HUES64 (cell line): ENCODE data around the gene CFAP99.
A peak's percentile ranks its signal among the peaks of the same experiment; 100 is the strongest.

Experiments used
- H3K27ac ChIP-seq: 2 replicates; pipeline ENCODE4 v1.7.0; 2013; ENCODE audit warnings: low read depth, low read length, inconsistent platforms
- H3K27me3 ChIP-seq: 2 replicates; pipeline ENCODE4 v1.6.1; 2013; ENCODE audit warnings: mild to moderate bottlenecking, low read length; ENCODE audit not compliant: insufficient read depth
- H3K36me3 ChIP-seq: 2 replicates; pipeline ENCODE4 v1.6.1; 2013; ENCODE audit warnings: mild to moderate bottlenecking, low read length; ENCODE audit not compliant: insufficient read depth
- H3K4me1 ChIP-seq: 2 replicates; pipeline ENCODE4 v1.6.1; 2013; ENCODE audit warnings: mild to moderate bottlenecking, low read length, moderate library complexity; ENCODE audit not compliant: insufficient read depth
- H3K4me3 ChIP-seq: 2 replicates; pipeline ENCODE4 v1.5.1; 2013; ENCODE audit warnings: mild to moderate bottlenecking, low read length, moderate library complexity
- H3K9ac ChIP-seq: 2 replicates; pipeline ENCODE4 v1.6.1; 2013; ENCODE audit warnings: mild to moderate bottlenecking, low read depth, low read length
- H3K9me3 ChIP-seq: 2 replicates; pipeline ENCODE4 v1.6.1; 2013; ENCODE audit warnings: low read depth, low read length; ENCODE audit not compliant: insufficient read depth
- WGBS: fragments of 150-250, 120-280 bp; methylation state at CpG from one replicate; pipeline ENCODE4 v1.1.7; 2013; ENCODE audit warnings: missing lambda C conversion rate; 5-methylcytosine and 5-hydroxymethylcytosine counted together

Gene CFAP99

GRCh38 chr4:2412885-2413716 lies 5.7 kb upstream of the CFAP99 start:
- peaks cover 20% of the 10 kb centered on the region for H3K4me1 ChIP-seq
- H3K9me3 ChIP-seq = no peaks in the 10 kb centered on the region
- H3K27ac ChIP-seq = peak overlapping the region; percentile 84
- H3K4me3 ChIP-seq = peak overlapping the region; percentile 44
- H3K9ac ChIP-seq = peak overlapping the region; percentile 68
- peaks cover 56% of the 10 kb centered on the region for H3K27me3 ChIP-seq
- no peaks in the 10 kb centered on the region for H3K36me3 ChIP-seq
- WGBS = 7% methylated on average over 30 of the region's 30 CpGs

GRCh38 chr4:2413821-2414610 lies 4.7 kb upstream of the CFAP99 start:
- Histone ChIP-seq H3K27me3 (peaks cover 62% of the 10 kb centered on the region), H3K36me3 (no peaks in the 10 kb centered on the region), H3K9me3 (no peaks in the 10 kb centered on the region), H3K27ac (no peak overlapping the region; the same call in 1 of the 2 replicates), H3K9ac (peak overlapping the region; percentile 52; the same call in 1 of the 2 replicates), H3K4me3 (peak overlapping the region; percentile 44; the same call in 1 of the 2 replicates), H3K4me1 (peaks cover 20% of the 10 kb centered on the region)
- 72% methylated on average over 14 of the region's 14 CpGs for WGBS

GRCh38 chr4:2415213-2415612 lies 3.5 kb upstream of the CFAP99 start:
- 100% methylated on average over 3 of the region's 3 CpGs for WGBS
- Histone ChIP-seq H3K4me3 (no peak overlapping the region), H3K9ac (no peak overlapping the region), H3K27ac (no peak overlapping the region), H3K36me3 (no peaks in the 10 kb centered on the region), H3K4me1 (peaks cover 20% of the 10 kb centered on the region), H3K9me3 (no peaks in the 10 kb centered on the region), H3K27me3 (peaks cover 74% of the 10 kb centered on the region)

GRCh38 chr4:2415881-2416563 lies 2.7 kb upstream of the CFAP99 start:
- no peak overlapping the region for H3K27ac ChIP-seq
- 65% methylated on average over 17 of the region's 17 CpGs for WGBS
- peaks cover 78% of the 10 kb centered on the region for H3K27me3 ChIP-seq
- no peaks in the 10 kb centered on the region for H3K9me3 ChIP-seq
- peak overlapping the region; percentile 50 for H3K4me3 ChIP-seq
- peaks cover 20% of the 10 kb centered on the region for H3K4me1 ChIP-seq
- H3K9ac ChIP-seq = no peak overlapping the region
- no peaks in the 10 kb centered on the region for H3K36me3 ChIP-seq

- peak overlapping the region; percentile 50 for H3K4me3 ChIP-seq
- no peak overlapping the region for H3K27ac ChIP-seq
- no peaks in the 10 kb centered on the region for H3K36me3 ChIP-seq
- WGBS = 2% methylated on average over 55 of the region's 55 CpGs
- peaks cover 20% of the 10 kb centered on the region for H3K4me1 ChIP-seq
- H3K9ac ChIP-seq = no peak overlapping the region
- H3K9me3 ChIP-seq = no peaks in the 10 kb centered on the region
- peaks cover 84% of the 10 kb centered on the region for H3K27me3 ChIP-seq
These were observed 2.1 kb upstream of the CFAP99 start for GRCh38 chr4:2416564-2417225.

GRCh38 chr4:2417226-2417764 lies 1.5 kb upstream of the CFAP99 start:
- Histone ChIP-seq H3K9me3 (no peaks in the 10 kb centered on the region), H3K9ac (no peak overlapping the region), H3K4me1 (peaks cover 16% of the 10 kb centered on the region), H3K4me3 (peak overlapping the region; percentile 50), H3K27ac (no peak overlapping the region), H3K27me3 (peaks cover 86% of the 10 kb centered on the region), H3K36me3 (no peaks in the 10 kb centered on the region)
- under 1% methylated on average over 61 of the region's 61 CpGs for WGBS

GRCh38 chr4:2417765-2418649 lies 748 bp upstream of the CFAP99 start, which contains the start of gene ZFYVE28:
TSS of gene ZFYVE28 (minus strand) at chr4:2418645. CDS start at chr4:2418323, 322 bp downstream.
- H3K4me1 ChIP-seq = peaks cover 13% of the 10 kb centered on the region
- H3K27me3 ChIP-seq = peaks cover 88% of the 10 kb centered on the region
- H3K9ac ChIP-seq = no peak within 1 kb of the TSS; the same call in 1 of the 2 replicates

GRCh38 chr4:2419814-2420213 lies 1.1 kb downstream of the CFAP99 start:
- no peak overlapping the region for H3K4me3 ChIP-seq
- H3K9me3 ChIP-seq = no peaks in the 10 kb centered on the region
- peaks cover 74% of the 10 kb centered on the region for H3K27me3 ChIP-seq
- no peak overlapping the region for H3K27ac ChIP-seq
- H3K36me3 ChIP-seq = no peaks in the 10 kb centered on the region
- 74% methylated on average over 9 of the region's 9 CpGs for WGBS
- peaks cover 10% of the 10 kb centered on the region; the same call in 1 of the 2 replicates for H3K4me1 ChIP-seq
- no peak overlapping the region for H3K9ac ChIP-seq

More at GRCh38 chr4:2417765-2418649, 748 bp upstream of the CFAP99 start, which contains the start of gene ZFYVE28:
- Histone ChIP-seq H3K4me3 (peak within 1 kb of the TSS; percentile 54), H3K27ac (no peak within 1 kb of the TSS), H3K9me3 (no peaks in the 10 kb centered on the region), H3K36me3 (no peaks in the 10 kb centered on the region)
- WGBS = 1% methylated on average over 90 of the region's 90 CpGs

- 0 out of 2 replicates have a peak, but pooled peaks cover 3% of the 10 kb centered on the region for H3K4me1 ChIP-seq
- no peak overlapping the region for H3K27ac ChIP-seq
- H3K27me3 ChIP-seq = peaks cover 53% of the 10 kb centered on the region
- 87% methylated on average over 6 of the region's 6 CpGs for WGBS
- H3K9ac ChIP-seq = no peak overlapping the region
- no peaks in the 10 kb centered on the region for H3K36me3 ChIP-seq
- no peak overlapping the region for H3K4me3 ChIP-seq
- no peaks in the 10 kb centered on the region for H3K9me3 ChIP-seq
These were observed 3.2 kb downstream of the CFAP99 start for GRCh38 chr4:2421928-2422327.
